GM13976 (cell line): Measurements from ENCODE around the gene AGAP1.
A peak's percentile ranks its signal among the peaks of the same experiment; 100 is the strongest.

Experiments used
- DNase-seq: peaks from one replicate; pipeline ENCODE4 v3.0.0; 2012; ENCODE audit warnings: low spot score
- CTCF ChIP-seq: IDR thresholded peaks from 2 replicates; pipeline ENCODE4 v1.5.1; 2012; ENCODE audit warnings: borderline replicate concordance, mild to moderate bottlenecking; ENCODE audit not compliant: insufficient read depth; ENCODE audit errors: extremely low read depth, missing control alignments, control extremely low read depth
- in situ Hi-C: fragments of 300-500 bp; cut with MboI; formaldehyde crosslinking; loops from one replicate; pipeline ENCODE4 v1.12.0; 2022; ENCODE audit warnings: low sequenced_read_pairs, mixed read lengths, inconsistent platforms; ENCODE audit not compliant: unreplicated experiment

AGAP1 gene

GRCh38 chr2:235779444-235779896, 285.6 kb downstream of the AGAP1 start:
- peak; percentile 69 for DNase-seq
- TF ChIP-seq CTCF = peak; percentile 79
- in situ Hi-C loops = no loop called here

DNA sequence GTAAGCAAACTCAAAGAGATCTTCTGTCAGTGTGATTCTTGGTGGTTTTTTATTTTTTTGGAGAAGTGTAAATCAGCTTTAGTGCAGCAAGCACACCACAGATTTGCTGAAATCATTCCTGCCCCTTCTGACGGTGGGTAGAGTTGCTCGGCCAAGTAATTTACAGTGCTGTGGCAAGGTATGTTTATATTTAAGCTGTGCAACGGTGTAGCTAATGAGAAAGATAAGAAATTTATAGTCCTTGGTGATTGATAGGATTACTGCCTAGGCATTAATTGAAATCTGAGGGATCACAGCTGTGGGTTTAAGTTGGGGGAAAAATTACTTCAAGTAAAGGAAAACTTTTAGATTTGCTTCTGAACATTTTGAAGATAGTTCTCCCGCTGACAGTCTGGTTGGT, 286.6 kb downstream of the AGAP1 start:
- DNase-seq = no peak
- in situ Hi-C loops = loop anchor here (10.0 kb wide), 1 partner anchor 394 kb away; no protein-coding TSS in a partner anchor
- no peak for TF ChIP-seq CTCF

- in situ Hi-C loops = loop anchor here (10.0 kb wide), 1 partner anchor 393 kb away; no protein-coding TSS in a partner anchor
- no peak for TF ChIP-seq CTCF
- DNase-seq = no peak
These were observed 287.9 kb downstream of the AGAP1 start for GRCh38 chr2:235781775-235782174.

GRCh38 chr2:235784788-235785187, 290.9 kb downstream of the AGAP1 start:
- TF ChIP-seq CTCF = no peak
- DNase-seq = no peak
- in situ Hi-C loops = loop anchor here (10.0 kb wide), 1 partner anchor 390 kb away; no protein-coding TSS in a partner anchor

- no peak for TF ChIP-seq CTCF
These were observed 295.7 kb downstream of the AGAP1 start for GRCh38 chr2:235789552-235789951.

DNA sequence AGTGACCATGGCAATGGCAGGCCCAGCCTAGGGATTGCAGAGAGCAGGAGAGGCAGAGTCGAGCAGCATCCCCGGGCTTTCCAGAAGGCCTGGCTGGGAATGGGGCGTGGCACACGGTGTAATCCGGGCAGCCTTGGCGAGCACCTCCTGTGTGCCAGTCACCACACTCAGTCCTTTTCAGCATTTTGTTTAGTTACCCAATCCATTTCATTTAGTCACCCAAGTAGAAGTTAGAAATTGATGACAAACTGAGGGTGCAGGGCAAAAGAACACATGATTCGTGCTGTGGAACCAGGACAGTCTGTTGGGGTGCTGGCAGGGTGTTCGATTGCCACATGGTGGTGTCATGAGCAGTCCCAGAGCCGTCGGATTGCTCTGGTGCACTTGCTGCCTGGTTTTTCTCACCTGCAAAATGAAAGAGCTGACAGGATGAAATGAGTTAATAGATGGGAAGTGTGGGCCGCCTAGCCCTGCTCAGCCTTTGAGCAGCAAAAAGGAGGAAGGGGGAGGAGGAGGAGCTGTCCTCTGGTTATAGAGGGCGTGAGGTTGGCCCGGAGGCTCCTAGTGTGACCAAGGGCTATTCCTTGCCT, 299.4 kb downstream of the AGAP1 start:
- TF ChIP-seq CTCF = peak; percentile 31
- in situ Hi-C loops = no loop called here
- DNase-seq = no peak

More at GRCh38 chr2:235789552-235789951, 295.7 kb downstream of the AGAP1 start:
- no peak for DNase-seq
- in situ Hi-C loops = loop anchor here (10.0 kb wide), 1 partner anchor 385 kb away; no protein-coding TSS in a partner anchor
